H9 (cell line): ENCODE data around the gene TMEM125. TPM values are rescaled to one million over a fixed set of nuclear protein-coding genes. Genes with fewer than 3 reads are reported as not detected.

ENCODE experiments used
- DNase-seq: peaks from one replicate; pipeline ENCODE4 v3.0.0-alpha.2; 2017
- H2AFZ ChIP-seq: one replicate; pipeline ENCODE4 v1.6.1; 2013; ENCODE audit warnings: mild to moderate bottlenecking, low read length, control low read depth, moderate library complexity
- H2AK5ac ChIP-seq: 2 replicates; pipeline ENCODE4 v1.6.1; 2013; ENCODE audit warnings: low read length, control low read depth, mixed read lengths; ENCODE audit not compliant: insufficient read length
- H2BK120ac ChIP-seq: one replicate; pipeline ENCODE4 v1.6.1; 2013; ENCODE audit warnings: low read depth, mild to moderate bottlenecking, low read length, control low read depth, inconsistent platforms; ENCODE audit not compliant: poor library complexity, severe bottlenecking
- H2BK12ac ChIP-seq: 2 replicates; pipeline ENCODE4 v1.6.1; 2013; ENCODE audit warnings: low read length, control low read depth, mixed read lengths, low read depth; ENCODE audit not compliant: insufficient read length
- H2BK15ac ChIP-seq: 2 replicates; pipeline ENCODE4 v1.6.1; 2013; ENCODE audit warnings: low read depth, low read length, control low read depth
- H2BK20ac ChIP-seq: one replicate; pipeline ENCODE4 v1.6.1; 2013; ENCODE audit warnings: low read depth, mild to moderate bottlenecking, low read length, control low read depth, inconsistent platforms; ENCODE audit not compliant: poor library complexity, severe bottlenecking
- H2BK5ac ChIP-seq: 2 replicates; pipeline ENCODE4 v1.6.1; 2013; ENCODE audit warnings: low read length, control low read depth, mixed read lengths; ENCODE audit not compliant: insufficient read length
- H3K14ac ChIP-seq: 2 replicates; pipeline ENCODE4 v1.6.1; 2013; ENCODE audit warnings: low read length, control low read depth; ENCODE audit not compliant: insufficient read depth
- H3K18ac ChIP-seq: 2 replicates; pipeline ENCODE4 v1.6.1; 2013; ENCODE audit warnings: low read depth, mild to moderate bottlenecking, mixed read lengths, low read length, control low read depth; ENCODE audit not compliant: insufficient read length
- H3K23ac ChIP-seq: 2 replicates; pipeline ENCODE4 v1.6.1; 2013; ENCODE audit warnings: low read length, control low read depth, mixed read lengths, low read depth; ENCODE audit not compliant: insufficient read length
- H3K23me2 ChIP-seq: 2 replicates; pipeline ENCODE4 v1.6.1; 2013; ENCODE audit warnings: low read depth, mild to moderate bottlenecking, mixed read lengths, low read length, control low read depth; ENCODE audit not compliant: insufficient read length, poor library complexity, severe bottlenecking
- H3K27ac ChIP-seq: 2 replicates; pipeline ENCODE4 v1.5.1; 2013; ENCODE audit warnings: low read length, control low read depth, mixed read lengths, low read depth; ENCODE audit not compliant: insufficient read length
- H3K27me3 ChIP-seq: 2 replicates; pipeline ENCODE4 v1.6.1; 2013; ENCODE audit warnings: low read length, control low read depth, inconsistent platforms; ENCODE audit not compliant: insufficient read depth
- H3K4ac ChIP-seq: 2 replicates; pipeline ENCODE4 v1.6.1; 2013; ENCODE audit warnings: low read depth, mild to moderate bottlenecking, control low read depth, inconsistent platforms, low read length, moderate library complexity
- H3K4me1 ChIP-seq: 2 replicates; pipeline ENCODE4 v1.6.1; 2013; ENCODE audit warnings: low read length, control low read depth, inconsistent platforms; ENCODE audit not compliant: insufficient read depth
- H3K4me2 ChIP-seq: 2 replicates; pipeline ENCODE4 v1.6.1; 2013; ENCODE audit warnings: low read length, control low read depth, mixed read lengths; ENCODE audit not compliant: insufficient read length, insufficient read depth
- H3K56ac ChIP-seq: 2 replicates; pipeline ENCODE4 v1.6.1; 2013; ENCODE audit warnings: low read depth, mild to moderate bottlenecking, mixed read lengths, low read length, control low read depth; ENCODE audit not compliant: insufficient read length
- H3K79me1 ChIP-seq: 2 replicates; pipeline ENCODE4 v1.6.1; 2013; ENCODE audit warnings: low read depth, mild to moderate bottlenecking, moderate library complexity, low read length, control low read depth, inconsistent platforms; ENCODE audit not compliant: insufficient read depth, poor library complexity, severe bottlenecking
- H3K79me2 ChIP-seq: 2 replicates; pipeline ENCODE4 v1.6.1; 2013; ENCODE audit warnings: low read length, control low read depth, inconsistent platforms; ENCODE audit not compliant: insufficient read depth
- H3K9ac ChIP-seq: 2 replicates; pipeline ENCODE4 v1.6.1; 2013; ENCODE audit warnings: low read length, control low read depth, mixed read lengths; ENCODE audit not compliant: insufficient read length; ENCODE audit errors: extremely low read depth
- H3K9me3 ChIP-seq: one replicate; pipeline ENCODE4 v1.6.1; 2013; ENCODE audit warnings: low read depth, low read length, inconsistent platforms; ENCODE audit not compliant: control insufficient read depth
- H3T11ph ChIP-seq: one replicate; pipeline ENCODE4 v1.6.1; 2013; ENCODE audit warnings: mild to moderate bottlenecking, low read length, control low read depth, inconsistent platforms
- H4K20me1 ChIP-seq: one replicate; pipeline ENCODE4 v1.6.1; 2013; ENCODE audit not compliant: control insufficient read depth, insufficient read length, insufficient read depth
- H4K5ac ChIP-seq: 2 replicates; pipeline ENCODE4 v1.6.1; 2013; ENCODE audit warnings: low read depth, mild to moderate bottlenecking, mixed read lengths, low read length, control low read depth; ENCODE audit not compliant: insufficient read length
- H4K8ac ChIP-seq: replicated peaks from 2 replicates; pipeline ENCODE4 v1.6.1; 2013; ENCODE audit warnings: low read length, control low read depth, mixed read lengths, low read depth; ENCODE audit not compliant: insufficient read length
- H4K91ac ChIP-seq: 2 replicates; pipeline ENCODE4 v1.6.1; 2013; ENCODE audit warnings: low read depth, mild to moderate bottlenecking, moderate library complexity, mixed read lengths, low read length, control low read depth; ENCODE audit not compliant: insufficient read length
- H3K27ac Mint-ChIP-seq, 3 experiments: 2 replicates in 2 of 3; 3 replicates in 1 of 3; pipeline ENCODE4 v1.8.0; 2020 to 2021; ENCODE audit warnings: mixed read lengths in 3 of 3, mild to moderate bottlenecking in 1 of 3, moderate library complexity in 1 of 3
- H3K27me3 Mint-ChIP-seq: 2 replicates; pipeline ENCODE4 v1.8.0; 2021; ENCODE audit warnings: low read depth, mild to moderate bottlenecking, moderate library complexity, mixed read lengths
- H3K36me3 Mint-ChIP-seq, 3 experiments: 2 replicates in 2 of 3; 3 replicates in 1 of 3; pipeline ENCODE4 v1.8.0; 2020 to 2021; ENCODE audit warnings: low read depth in 3 of 3, mixed read lengths in 3 of 3; ENCODE audit not compliant: insufficient read depth in 1 of 3
- H3K4me1 Mint-ChIP-seq, 2 experiments: 2 replicates each; pipeline ENCODE4 v1.8.0; 2020; ENCODE audit warnings: mixed read lengths in 2 of 2
- H3K4me3 Mint-ChIP-seq, 2 experiments: 2 replicates in 1 of 2; 3 replicates in 1 of 2; pipeline ENCODE4 v1.8.0; 2020 to 2021; ENCODE audit warnings: mild to moderate bottlenecking in 2 of 2, mixed read lengths in 2 of 2, moderate library complexity in 1 of 2
- H3K9me3 Mint-ChIP-seq, 2 experiments: 2 replicates in 1 of 2; 3 replicates in 1 of 2; pipeline ENCODE4 v1.8.0; 2020; ENCODE audit warnings: mild to moderate bottlenecking in 2 of 2, mixed read lengths in 2 of 2, moderate library complexity in 1 of 2
- WGBS: extraction: QIAGEN DNeasy Blood & Tissue Kit; methylation state at CpG from one replicate; pipeline ENCODE4 v1.1.7; 2013; ENCODE audit warnings: missing lambda C conversion rate, low lambda C conversion rate, mixed read lengths; ENCODE audit not compliant: insufficient read length; ENCODE audit errors: extremely low coverage; 5-methylcytosine and 5-hydroxymethylcytosine counted together
- total RNA-seq: library from RNA; stranded (reverse); gene quantifications from 2 replicates; pipeline ENCODE4 v1.2.1, GENCODE V29; 2021
- TF ChIP-seq, protein P1 (sequence below): fragments of 200-600 bp; sonication (generic); conservative IDR thresholded peaks from 3 replicates; pipeline ENCODE4 v1.8.0; 2021; ENCODE audit warnings: antibody characterized with exemption, mild to moderate bottlenecking

The TMEM125 gene
- total RNA-seq, 1 experiment from 2014 or later = 19.6 TPM

DNA sequence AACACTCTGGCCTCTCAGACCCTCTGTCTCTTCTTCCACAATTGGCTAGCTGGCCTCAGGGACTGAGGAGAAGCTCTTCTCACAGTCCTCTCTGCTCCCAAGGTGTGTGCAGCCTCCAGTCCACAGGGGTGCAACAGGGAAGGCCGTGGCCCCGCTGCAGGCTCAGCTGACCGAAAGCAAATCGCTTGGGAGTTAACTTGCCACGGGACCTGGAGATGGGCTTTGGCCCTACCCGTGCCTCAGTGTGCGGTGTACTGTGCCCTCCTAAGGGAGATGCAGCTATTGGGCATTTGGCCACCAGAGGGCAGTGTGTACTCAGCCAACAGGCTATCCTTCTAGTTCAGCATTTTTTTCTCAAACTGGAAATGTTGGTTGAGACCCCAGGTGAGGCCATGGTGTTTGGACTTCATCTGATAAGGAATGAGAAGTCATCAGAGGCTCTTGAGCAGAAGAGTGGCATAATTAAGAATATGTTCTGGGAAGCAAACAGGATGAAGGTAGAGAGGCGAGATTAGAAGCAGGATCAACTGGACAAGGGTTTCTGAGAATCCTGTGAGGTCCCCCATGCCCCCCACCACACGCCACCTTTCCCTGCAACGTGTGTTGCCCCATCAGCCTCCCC lies 42.5 kb upstream of the TMEM125 start:
- no peak overlapping the region for H3K27ac ChIP-seq
- H2BK15ac ChIP-seq = no peak overlapping the region
- no peak overlapping the region for H3K23ac ChIP-seq
- Mint-ChIP-seq H3K36me3 (no peaks in the 10 kb centered on the region), H3K4me1 (peaks cover 19 to 29% of the 10 kb centered on the region in 2 experiments), H3K27ac (peak overlapping the region in 1 of 3 experiments; percentile 69; a peak in 2 of 7 replicates), H3K4me3 (no peak overlapping the region), H3K9me3 (no peaks in the 10 kb centered on the region), H3K27me3 (peaks cover 8% of the 10 kb centered on the region)
- TF ChIP-seq, protein P1, sequence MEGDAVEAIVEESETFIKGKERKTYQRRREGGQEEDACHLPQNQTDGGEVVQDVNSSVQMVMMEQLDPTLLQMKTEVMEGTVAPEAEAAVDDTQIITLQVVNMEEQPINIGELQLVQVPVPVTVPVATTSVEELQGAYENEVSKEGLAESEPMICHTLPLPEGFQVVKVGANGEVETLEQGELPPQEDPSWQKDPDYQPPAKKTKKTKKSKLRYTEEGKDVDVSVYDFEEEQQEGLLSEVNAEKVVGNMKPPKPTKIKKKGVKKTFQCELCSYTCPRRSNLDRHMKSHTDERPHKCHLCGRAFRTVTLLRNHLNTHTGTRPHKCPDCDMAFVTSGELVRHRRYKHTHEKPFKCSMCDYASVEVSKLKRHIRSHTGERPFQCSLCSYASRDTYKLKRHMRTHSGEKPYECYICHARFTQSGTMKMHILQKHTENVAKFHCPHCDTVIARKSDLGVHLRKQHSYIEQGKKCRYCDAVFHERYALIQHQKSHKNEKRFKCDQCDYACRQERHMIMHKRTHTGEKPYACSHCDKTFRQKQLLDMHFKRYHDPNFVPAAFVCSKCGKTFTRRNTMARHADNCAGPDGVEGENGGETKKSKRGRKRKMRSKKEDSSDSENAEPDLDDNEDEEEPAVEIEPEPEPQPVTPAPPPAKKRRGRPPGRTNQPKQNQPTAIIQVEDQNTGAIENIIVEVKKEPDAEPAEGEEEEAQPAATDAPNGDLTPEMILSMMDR = peak; percentile 98
- no peak overlapping the region for H2BK20ac ChIP-seq
- no peak overlapping the region for H2BK12ac ChIP-seq
- H2BK120ac ChIP-seq = no peak overlapping the region
- H4K20me1 ChIP-seq = no peaks in the 10 kb centered on the region
- no peaks in the 10 kb centered on the region for H3K27me3 ChIP-seq
- no peak overlapping the region for H4K8ac ChIP-seq
- no peak overlapping the region for H2BK5ac ChIP-seq
- H3T11ph ChIP-seq = no peak overlapping the region
- H3K4me2 ChIP-seq = no peak overlapping the region
- no peak overlapping the region for H4K5ac ChIP-seq
- H3K4ac ChIP-seq = no peak overlapping the region
- DNase-seq = peak; percentile 91
- H3K23me2 ChIP-seq = no peaks in the 10 kb centered on the region
- H2AFZ ChIP-seq = no peak overlapping the region
- H3K18ac ChIP-seq = no peak overlapping the region
- no CpG with 5 or more reads among the region's 10 CpGs for WGBS
- H3K9me3 ChIP-seq = no peaks in the 10 kb centered on the region
- no peak overlapping the region for H3K56ac ChIP-seq
- H3K79me2 ChIP-seq = no peaks in the 10 kb centered on the region
- no peaks in the 10 kb centered on the region for H3K79me1 ChIP-seq
- H4K91ac ChIP-seq = no peak overlapping the region
- no peak overlapping the region for H3K9ac ChIP-seq
- H2AK5ac ChIP-seq = no peak overlapping the region
- H3K4me1 ChIP-seq = no peaks in the 10 kb centered on the region
- no peak overlapping the region for H3K14ac ChIP-seq
